ENCODE measurements around the gene ACOX3.
"Not testable (repeated sequence)": the region's sequence is repeated elsewhere in the genome, so short reads cannot be mapped to it uniquely, and the experiment has no call there.

The ACOX3 gene

GRCh38 chr4:8434251-8435073 lies 6.1 kb downstream of the ACOX3 start:
- DNase-seq (ENCODE audit: low read depth in 2 of 2), result no peak

- DNase-seq (ENCODE audit: low read depth in 2 of 2), result no peak
These were observed 7.4 kb downstream of the ACOX3 start for GRCh38 chr4:8433136-8433535.

- DNase-seq (ENCODE audit: low read depth in 2 of 2), result no peak
These were observed 9.0 kb downstream of the ACOX3 start for GRCh38 chr4:8431553-8431952.

GRCh38 chr4:8428288-8429097 lies 12.0 kb downstream of the ACOX3 start:
- DNase-seq (ENCODE audit: low read depth in 2 of 2), result peak; percentile 72 to 82

- no peak for DNase-seq (ENCODE audit: low read depth in 2 of 2)
These were observed 12.7 kb downstream of the ACOX3 start for GRCh38 chr4:8427761-8428287.

GRCh38 chr4:8427262-8427661 lies 13.3 kb downstream of the ACOX3 start:
- DNase-seq (ENCODE audit: low read depth in 2 of 2), result no peak

GRCh38 chr4:8422786-8423185 lies 17.7 kb downstream of the ACOX3 start:
- DNase-seq (ENCODE audit: low read depth in 2 of 2), result no peak

- DNase-seq (ENCODE audit: low read depth in 2 of 2), result no peak
These were observed 18.2 kb downstream of the ACOX3 start for GRCh38 chr4:8422327-8422726.

GRCh38 chr4:8420151-8420550 lies 20.4 kb downstream of the ACOX3 start:
- not testable (repeated sequence) for DNase-seq (ENCODE audit: low read depth in 2 of 2)

- no peak for DNase-seq (ENCODE audit: low read depth in 2 of 2)
These were observed 21.1 kb downstream of the ACOX3 start for GRCh38 chr4:8419222-8420041.

- no peak for DNase-seq (ENCODE audit: low read depth in 2 of 2)
These were observed 23.4 kb downstream of the ACOX3 start for GRCh38 chr4:8417071-8417614.

- no peak for DNase-seq (ENCODE audit: low read depth in 2 of 2)
These were observed 26.1 kb downstream of the ACOX3 start for GRCh38 chr4:8414377-8414776.

- DNase-seq (ENCODE audit: low read depth in 2 of 2), result no peak
These were observed 28.2 kb downstream of the ACOX3 start for GRCh38 chr4:8412288-8412687.

GRCh38 chr4:8411351-8412180 lies 29.0 kb downstream of the ACOX3 start:
- no peak for DNase-seq (ENCODE audit: low read depth in 2 of 2)

- no peak for DNase-seq (ENCODE audit: low read depth in 2 of 2)
These were observed 29.8 kb downstream of the ACOX3 start for GRCh38 chr4:8410641-8411271.

GRCh38 chr4:8410066-8410625 lies 30.4 kb downstream of the ACOX3 start:
- DNase-seq (ENCODE audit: low read depth in 2 of 2), result no peak

GRCh38 chr4:8409264-8410065 lies 31.1 kb downstream of the ACOX3 start:
- peak; percentile 43 to 53 for DNase-seq (ENCODE audit: low read depth in 2 of 2)

- DNase-seq (ENCODE audit: low read depth in 2 of 2), result no peak
These were observed 32.8 kb downstream of the ACOX3 start for GRCh38 chr4:8407756-8408155.

GRCh38 chr4:8407316-8407715 lies 33.2 kb downstream of the ACOX3 start:
- no peak for DNase-seq (ENCODE audit: low read depth in 2 of 2)

All from stimulated activated CD8-positive, alpha-beta memory T cell treated with anti-CD3 and anti-CD28 coated beads, Interleukin-15, amount 100 ng/mL, for 4 hours (primary cell).